Pulmonary artery endothelial cell (primary cell): ENCODE results near the gene COPS4. TPM values are rescaled to one million over a fixed set of nuclear protein-coding genes. Genes with fewer than 3 reads are reported as not detected.
"Not testable (repeated sequence)": the region's sequence is repeated elsewhere in the genome, so short reads cannot be mapped to it uniquely, and the experiment has no call there.

Experiments
- DNase-seq: peaks from one replicate; pipeline ENCODE4 v3.0.0-alpha.2; 2011; ENCODE audit warnings: low read depth, low spot score
- total RNA-seq: library from RNA; depleted of rRNA; stranded (reverse); fragments of >200 nt; gene quantifications from 2 replicates; pipeline ENCODE4 v1.2.3, GENCODE V29; 2014

COPS4 gene
- total RNA-seq, 1 donor from 2014 or later: 93.9 TPM

DNA sequence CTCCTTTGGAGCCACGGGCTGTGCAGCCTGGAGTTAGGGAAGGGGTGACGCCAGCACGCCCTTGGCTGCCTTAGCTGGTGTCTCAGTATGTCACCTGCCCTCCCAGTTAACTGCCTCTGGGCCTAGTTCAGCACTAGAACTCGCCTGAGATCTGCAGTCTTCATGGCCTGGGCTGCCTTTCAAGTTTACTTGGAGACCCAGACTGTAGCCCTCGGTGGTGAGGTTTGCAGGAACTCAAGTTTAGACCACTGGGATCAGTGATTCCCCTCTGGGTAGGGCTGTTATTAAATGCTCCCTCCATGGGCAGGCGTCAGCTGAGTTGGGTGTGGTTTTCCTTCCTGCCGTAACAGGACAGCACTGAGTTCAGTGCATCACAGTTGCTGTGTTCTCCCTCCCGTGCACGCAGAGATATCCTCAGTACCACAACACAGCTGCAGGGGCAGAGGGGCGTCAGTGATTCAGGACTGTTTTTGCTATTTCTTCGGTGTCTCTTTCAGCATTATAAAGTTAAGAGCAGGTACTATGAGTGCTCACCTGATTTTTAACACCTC, 49.0 kb downstream of the COPS4 start:
- no peak for DNase-seq

DNA sequence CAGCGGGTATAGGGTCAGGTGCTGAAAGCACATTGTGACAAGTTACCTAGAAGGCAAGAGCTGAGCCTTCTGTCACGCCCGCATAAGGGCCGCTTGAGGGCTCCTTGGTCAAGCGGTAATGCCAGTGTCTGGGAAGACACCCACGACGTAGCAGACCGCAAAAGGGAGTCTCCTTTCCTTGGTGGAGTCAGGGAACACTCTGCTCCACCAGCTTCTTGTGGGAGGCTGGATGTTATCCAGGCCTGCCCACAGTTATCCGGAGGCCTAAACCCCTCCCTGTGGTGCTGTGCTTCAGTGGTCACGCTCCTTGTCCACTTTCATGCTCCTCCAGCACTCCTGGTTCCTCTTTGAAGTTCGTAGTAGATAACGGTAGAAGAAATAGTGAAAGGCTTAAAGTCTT, 50.0 kb downstream of the COPS4 start:
- not testable (repeated sequence) for DNase-seq

DNA sequence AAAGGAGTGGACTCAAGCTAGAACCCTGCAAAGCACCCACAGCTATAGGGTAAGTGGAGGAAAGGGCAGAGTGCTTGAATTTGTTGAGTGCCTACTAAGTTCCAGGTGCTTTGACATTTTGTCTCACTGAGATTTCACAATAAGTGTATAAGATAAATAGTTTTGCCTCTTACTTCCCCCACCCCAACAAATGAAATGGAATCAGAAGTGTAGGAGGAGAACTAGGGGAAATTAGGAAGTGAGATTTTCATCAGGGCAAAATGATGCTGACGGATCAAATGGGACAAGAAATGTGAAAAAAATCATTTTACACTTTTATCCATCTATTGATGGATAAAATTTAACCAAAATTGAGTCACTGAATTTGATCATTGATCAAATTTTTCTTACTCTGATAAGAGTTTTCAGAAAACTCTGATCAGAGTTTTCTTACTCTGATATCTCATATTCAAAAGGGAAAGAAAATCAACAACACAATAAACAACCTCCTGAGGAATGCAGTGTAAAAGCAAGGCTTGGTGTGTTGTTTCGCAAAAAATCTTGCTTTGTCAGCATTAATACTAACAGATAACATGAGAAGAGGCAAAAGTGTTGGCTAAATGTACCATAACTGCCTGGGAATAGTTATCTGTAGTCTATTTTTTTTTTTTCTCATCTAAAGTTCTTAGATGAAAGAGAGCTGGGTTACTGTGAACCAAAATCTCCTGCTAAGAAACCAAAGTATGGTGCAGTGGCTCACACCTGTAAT, 54.6 kb downstream of the COPS4 start:
- no peak for DNase-seq

DNA sequence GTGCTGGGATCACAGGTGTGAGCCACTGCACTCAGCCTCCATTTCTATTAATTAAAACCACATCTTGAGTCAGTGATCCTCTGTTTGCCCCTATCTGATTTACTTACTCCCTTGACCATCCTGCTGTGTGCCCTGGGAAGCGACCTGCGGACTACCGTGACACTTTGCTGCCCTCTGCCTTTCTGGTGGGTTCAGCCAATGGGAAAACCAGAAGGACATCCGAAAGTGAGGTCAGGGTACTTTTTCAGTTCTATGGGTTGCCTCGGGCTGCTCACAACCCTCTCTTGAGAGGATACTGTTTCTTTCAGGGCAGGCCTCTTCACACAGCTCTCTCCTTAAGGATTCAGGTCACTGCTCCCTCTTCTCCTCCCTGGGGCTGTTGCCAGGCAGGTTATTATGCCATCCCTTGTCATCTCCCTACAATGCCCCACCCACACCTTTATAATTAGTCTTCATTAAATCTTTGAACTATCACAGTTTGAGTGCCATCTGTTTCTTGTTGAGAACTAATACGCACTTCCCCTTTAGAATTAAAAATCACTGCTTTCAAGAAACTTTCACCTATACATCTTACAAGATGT, 58.2 kb downstream of the COPS4 start:
- no peak for DNase-seq

DNA sequence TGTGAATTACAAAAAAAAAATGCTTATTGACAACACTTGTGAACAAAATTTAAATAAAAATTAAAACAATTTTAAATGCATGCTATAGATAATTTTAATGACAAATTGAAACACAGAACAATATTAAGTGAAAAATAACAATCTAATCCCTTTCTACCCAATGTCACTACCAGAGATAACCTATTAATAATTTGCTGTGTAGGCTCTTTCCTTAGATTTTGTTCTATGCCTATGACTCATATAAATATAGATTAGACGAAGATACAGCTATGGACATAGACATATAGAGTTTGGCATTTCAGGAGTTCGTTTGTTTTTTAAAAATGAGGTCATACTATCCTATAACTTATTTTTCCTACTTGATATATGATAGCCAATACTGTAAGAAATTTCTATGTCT, 61.4 kb downstream of the COPS4 start:
- no peak for DNase-seq

DNA sequence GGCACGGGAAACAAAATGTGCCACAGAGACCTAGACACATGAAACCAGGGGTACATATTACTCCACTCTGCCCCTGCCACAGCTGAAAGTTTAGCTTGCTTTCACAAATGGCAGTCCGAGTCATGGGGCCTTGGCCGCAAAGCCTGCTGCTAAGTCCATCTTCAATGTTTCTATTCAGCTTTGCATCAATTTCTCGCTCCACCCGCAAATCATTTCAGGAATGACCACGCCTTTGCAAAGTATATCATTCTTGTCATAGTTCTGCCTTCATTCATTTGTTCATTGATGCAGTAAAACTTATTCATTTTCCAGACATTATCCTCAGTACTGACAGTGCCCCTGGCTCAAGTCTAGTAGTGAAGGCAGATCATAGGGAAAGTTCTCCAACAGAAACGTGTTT, 70.0 kb downstream of the COPS4 start:
- DNase-seq: no peak

DNA sequence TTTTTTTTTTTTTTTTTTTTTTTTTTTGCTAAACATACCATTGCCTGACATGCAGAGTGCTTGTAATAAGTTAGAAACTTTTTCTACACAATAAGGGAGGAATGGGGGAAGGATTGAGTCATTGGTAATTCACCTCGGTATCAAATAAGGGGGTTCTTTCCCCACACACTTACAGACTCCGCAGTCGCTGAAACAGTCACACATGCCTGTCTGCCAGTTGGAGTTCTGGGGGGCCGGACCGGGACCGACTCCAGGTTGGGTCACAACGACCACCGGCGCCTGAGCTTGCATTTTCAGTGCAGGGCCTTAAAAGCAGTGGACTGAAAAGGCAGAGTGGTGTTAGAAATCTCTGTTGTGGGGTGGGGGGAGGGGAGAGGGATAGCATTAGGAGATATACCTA, 72.6 kb downstream of the COPS4 start:
- DNase-seq: no peak

DNA sequence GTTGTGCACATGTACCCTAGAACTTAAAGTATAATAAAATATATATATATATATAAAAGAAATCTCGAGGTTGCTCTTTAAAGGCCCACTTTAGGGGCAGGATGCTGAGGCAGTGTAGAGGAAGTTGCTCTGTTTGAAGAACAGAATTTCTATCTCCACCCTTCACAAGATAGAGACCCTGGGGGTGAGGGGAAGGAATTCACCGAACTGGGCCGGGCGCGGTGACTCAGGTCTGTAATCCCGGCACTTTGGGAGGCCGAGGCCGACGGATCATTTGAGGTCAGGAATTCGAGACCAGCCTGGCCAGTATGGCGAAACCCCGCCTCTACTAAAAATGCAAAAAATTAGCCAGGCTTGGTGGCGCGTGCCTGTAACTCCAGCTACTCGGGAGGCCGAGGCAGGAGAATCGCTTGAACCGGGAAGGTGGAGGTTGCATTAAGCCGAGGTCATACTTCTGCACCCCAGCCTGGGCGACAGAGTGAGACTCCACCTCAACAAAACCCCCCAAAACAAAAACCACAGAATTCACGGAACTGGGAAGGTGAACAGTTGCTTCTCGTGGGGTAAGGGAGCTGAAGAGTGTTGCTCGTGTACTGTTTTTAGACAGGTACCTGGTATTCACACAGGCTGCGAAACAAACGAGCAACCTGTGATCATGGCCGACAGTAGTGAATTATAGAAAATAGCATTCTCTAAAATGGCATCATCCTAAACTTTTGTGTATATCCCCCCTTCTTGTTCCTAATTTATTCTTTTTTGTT, 73.3 kb downstream of the COPS4 start:
- DNase-seq: no peak

DNA sequence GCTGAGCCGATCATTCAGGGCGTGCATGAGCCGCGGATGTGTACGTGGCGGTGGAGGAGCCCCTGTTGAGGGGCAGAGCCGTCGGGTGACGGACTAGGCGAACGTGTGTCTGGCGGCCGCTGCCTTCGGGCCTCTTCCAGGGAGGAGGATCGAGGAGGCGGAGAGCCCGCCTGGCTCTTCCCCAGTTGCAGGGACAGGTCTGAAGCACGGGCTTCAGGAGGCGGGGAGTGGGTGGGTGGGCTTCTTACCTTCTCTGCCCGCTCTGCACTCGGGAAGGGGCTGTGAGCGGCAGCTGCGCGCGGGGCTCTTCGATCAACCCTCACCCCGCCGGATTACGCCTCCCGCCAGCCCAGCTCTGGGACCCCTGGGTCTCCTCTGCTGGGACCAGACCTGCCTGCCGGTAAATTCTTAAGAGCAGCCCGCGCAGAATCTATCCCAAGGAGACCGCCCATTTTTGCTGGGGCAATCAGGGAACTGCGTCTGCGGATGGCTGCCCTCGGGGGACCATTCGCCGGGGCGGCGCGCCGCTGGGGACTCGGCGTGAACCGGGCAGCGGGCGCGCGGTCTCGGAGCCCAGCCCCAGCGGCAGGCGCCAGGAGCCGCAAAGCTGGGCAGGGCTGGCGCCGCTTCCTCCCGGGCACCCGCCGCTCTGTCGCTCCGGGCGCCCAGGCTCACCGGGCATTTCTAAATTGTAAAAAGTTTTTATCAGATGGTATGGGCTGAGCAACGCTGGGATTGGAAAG, 74.7 kb downstream of the COPS4 start:
- DNase-seq: no peak

DNA sequence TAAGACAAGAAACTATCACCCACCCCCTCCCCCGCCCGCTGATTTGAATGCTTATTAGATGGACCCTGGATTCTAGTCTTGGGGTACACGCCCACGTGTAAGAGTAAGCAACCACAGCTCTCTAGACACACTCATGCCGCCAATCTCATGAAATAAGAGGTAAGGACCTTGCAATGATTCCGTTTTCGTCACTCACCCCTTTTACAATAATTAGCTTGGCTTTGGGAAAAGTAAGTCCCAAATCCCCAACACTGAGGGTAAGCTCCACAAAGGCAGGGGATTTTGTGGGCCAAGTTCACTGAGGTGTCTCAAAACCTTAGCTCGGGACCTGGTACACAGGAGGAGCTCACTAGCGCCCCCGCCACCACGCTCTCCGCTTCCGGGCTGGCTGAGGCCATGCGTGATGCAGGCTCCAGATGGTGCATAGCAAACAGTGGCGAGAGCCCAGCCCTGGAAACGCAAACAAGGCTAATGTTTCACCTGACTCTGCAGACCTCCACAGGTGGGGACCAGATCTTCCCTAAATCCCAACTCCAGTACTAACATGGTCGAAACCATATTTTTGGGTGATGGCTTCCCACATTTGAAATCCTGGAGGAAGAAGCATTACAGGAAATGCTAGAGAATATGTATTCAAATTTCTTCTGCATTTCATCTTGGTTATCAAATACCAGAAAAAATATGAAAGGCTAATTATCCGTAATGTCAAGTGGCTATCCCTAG, 75.4 kb downstream of the COPS4 start:
- DNase-seq: peak; percentile 47

DNA sequence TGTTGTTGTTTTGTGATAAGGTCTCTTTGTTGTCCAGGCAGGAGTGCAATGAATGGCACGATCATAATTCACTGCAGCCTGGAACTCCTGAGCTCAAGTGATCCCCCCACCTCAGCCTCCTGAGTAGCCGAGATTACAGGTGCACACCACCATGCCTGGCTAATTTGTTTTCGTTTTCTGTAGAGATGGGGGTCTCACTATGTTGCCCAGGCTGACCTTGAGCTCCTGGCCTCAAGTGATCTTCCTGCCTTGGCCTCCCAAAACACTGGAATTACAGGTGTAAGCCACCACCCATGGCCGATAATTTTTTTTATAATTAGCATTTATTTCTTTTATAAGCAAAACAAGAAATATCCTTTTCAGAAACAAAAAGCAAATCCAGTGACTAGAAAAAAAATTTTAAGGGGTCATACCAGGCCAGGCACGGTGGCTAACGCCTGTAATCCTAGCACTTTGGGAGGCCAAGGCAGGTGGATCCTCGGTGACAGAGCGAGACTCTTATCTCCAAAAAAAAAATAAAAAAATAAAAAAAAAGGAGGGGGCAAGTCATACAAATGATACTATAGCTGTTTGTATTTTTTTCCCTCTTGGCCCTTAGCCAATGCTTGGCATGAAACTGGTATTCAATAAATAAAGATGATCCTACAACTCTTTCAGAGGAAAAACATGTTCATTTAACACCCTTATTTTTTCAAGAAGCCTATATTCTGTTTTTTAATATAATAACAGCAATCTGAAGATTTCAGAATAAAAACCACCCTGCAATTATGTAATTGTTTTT, 76.2 kb downstream of the COPS4 start:
- no peak for DNase-seq

DNA sequence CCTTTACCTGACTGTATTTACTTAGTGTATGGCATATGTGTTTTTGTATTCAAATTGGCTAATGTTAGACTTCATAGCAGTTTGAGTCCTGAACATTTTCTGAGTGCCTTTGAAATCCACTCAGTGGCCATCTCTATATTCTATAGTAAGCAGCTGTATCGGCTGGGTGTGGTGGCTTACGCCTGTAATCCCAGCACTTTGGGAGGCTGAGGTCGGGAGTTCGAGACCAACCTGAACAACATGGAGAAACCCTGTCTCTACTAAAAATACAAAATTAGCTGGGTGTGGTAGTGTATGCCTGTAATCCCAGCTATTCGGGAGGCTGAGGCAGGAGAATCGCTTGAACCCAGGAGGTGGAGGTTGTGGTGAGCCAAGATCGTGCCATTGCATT, 76.8 kb downstream of the COPS4 start:
- not testable (repeated sequence) for DNase-seq

DNA sequence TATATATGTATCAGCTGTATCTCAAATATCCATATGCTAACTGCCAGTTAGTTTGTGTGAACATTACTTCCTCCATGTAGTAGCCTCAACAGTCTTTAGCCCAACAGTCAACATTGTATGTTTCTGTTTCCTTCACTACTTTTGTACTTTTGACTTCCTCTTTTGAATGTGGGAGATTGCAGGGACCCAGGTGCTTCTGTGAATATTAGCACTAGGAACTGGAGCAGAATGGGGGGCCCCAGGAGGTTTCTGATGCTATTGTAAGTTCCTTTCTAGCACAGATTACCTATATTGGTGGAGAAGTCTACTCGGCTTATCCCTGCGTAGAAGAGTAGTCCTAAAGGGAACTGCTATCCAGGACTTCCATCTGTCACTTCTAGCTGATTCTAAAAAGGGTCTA, 77.2 kb downstream of the COPS4 start:
- no peak for DNase-seq

DNA sequence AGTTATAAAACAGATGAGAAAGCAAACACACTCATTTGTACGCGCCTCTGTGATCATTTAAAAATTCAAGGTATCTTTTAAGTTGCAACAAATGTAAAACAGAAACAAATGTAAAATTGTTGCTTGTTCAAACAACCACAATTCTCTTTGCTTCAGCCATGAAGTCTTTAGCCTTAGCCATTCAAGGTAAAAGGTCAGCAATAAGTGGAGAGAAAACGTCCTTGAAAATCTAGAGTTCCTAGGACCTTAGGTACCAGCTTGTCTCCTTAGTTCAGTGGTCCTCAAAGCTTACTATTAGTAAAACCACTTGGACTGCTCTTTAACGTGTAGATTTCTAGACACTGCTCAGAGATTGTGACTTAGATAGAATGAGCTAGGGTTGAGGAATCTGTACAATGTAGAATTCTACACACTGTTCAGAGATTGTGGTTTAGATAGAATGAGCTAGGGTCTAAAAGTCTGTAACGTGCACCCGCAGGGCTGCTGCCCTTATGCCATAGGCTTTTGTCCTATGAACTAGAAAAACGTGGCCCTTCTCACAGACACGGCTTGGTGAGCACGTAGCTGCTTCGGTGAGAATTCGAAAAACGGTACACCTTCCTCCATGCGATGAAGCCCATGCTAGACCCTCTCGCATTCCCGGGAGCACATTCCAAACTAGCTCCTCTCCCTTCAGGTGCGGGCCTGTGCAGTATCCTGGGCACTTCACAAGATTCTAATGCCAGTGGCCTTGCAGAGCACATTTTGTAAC, 77.9 kb downstream of the COPS4 start:
- no peak for DNase-seq

DNA sequence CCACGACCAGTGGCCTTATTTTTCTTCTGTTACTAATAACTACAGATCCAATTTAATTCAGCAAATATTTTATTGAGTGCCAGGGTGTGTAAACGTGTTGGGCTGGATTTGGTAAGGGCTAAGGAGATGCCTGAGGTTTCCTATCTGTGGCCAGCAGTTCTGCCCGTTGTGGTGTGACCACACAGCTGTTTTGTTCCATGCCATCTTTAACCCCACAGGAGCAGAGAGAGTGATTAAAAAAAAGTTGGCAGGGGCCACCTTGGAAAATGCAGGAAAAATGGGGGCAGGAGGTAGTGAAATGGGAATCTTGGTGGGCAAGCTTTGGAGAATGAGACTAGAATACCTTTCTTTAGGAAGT, 78.4 kb downstream of the COPS4 start:
- DNase-seq: no peak

DNA sequence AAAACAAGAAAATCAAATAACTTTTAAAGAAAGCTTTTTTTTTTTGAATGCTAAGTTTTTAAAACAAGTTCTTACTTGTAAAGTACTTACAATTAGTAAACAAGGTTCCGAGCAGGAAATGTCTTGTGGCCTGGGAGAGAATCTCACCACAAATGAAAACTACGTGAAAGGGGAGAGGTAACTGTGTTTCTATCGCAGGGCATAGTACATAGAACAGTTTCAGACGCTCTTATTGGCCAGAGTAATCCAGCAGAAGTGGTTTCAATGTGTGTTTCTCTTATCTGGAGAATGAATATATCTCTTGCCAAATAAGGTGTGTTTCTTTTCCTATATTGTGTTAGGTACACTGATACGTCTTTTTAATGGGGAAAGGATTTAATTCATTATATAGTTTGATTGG, 79.6 kb downstream of the COPS4 start, which contains the start of gene PLAC8:
Gene PLAC8, minus strand, starts transcription at position 154 of the 400 bp plus-strand sequence. CDS start 6,808 bp downstream, outside the sequence.
- DNase-seq: no peak

DNA sequence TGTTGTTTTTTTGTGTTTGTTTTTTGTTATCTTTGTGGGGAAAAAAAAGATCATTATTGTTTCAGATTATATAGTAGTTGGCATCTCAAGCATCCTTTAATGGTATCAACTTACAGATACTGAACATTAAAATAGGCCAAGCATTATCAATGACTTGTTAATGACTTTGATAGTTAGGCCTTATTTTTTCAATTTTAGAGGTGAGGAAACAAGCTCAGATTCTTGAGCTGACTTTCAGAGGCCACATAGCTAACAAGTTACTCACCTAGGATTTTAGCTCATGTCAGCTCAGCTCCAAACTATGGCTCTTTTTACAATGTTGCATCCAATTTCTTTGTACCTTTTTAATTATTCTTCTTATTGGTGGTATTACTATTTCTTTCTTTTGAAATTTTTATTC, 80.0 kb downstream of the COPS4 start:
- no peak for DNase-seq

DNA sequence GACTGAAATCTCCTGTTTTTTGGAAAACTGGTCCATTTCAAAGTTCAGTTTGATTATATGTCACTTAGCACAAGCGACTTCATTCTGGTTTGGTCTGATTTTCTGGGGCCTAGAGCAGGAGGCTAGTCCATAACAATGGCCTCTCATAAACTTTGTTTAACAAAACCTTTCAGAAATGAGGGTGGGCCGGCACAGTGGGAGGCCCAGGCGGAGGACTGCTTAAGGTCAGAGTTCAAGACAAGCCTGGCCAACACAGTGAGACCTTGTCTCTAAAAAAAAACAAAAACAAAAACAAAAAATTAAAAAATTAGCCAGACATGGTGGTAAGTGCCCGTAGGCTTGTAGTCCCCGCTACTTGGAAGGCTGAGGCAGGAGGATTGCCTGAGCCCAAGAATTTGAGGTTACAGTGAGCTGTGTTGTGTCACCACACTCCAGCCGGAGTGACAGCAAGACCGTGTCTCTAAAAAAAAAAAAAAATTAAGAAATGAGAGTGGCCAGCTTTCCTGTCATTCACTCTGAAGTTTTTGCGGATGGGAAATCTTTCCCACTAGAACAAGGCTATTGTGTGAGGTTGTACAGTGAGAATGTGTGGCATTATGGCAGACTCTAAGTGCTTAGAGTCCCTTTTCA, 80.8 kb downstream of the COPS4 start:
- no peak for DNase-seq

DNA sequence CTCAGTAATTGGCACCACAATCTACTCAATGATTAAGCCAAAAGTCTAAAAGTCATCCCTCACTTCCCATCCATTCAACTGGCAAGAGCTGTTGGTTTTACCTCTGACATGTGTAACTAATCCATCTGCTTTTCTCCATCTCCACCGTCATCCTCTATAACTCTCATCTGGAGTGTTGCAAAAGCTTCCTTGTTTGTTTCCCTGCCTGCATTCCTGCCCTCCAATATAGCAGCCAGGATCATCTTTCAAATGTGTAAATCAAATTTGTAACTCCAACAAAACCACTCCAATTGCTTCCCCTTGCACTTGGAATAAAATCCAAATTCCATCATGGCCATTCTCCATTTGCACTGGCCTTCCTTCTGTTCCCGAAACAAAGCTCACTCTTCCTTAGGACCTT, 83.9 kb downstream of the COPS4 start:
- no peak for DNase-seq
